Measurements from ENCODE around the gene TEK.

TEK gene

GRCh38 chr9:27133817-27134216 is 24.8 kb downstream of the TEK start:
- H3K4me3 ChIP-seq, result no peak overlapping the region
- in situ Hi-C loops (cut with MboI; ENCODE audit: low sequenced_read_pairs), result no loop called here
- H3K27me3 ChIP-seq (ENCODE audit: low read depth), result no peaks in the 10 kb centered on the region
- no peaks in the 10 kb centered on the region for H3K9me3 ChIP-seq
- no peak for DNase-seq (ENCODE audit: low spot score in 2 of 2)
- H3K4me1 ChIP-seq, result no peaks in the 10 kb centered on the region
- no peaks in the 10 kb centered on the region for H3K36me3 ChIP-seq (replicated peaks)

GRCh38 chr9:27142299-27142930 is 33.4 kb downstream of the TEK start:
- no peaks in the 10 kb centered on the region for H3K27me3 ChIP-seq (ENCODE audit: low read depth)
- no peaks in the 10 kb centered on the region for H3K4me1 ChIP-seq
- DNase-seq (ENCODE audit: low spot score in 2 of 2), result no peak
- H3K36me3 ChIP-seq (replicated peaks), result no peaks in the 10 kb centered on the region
- no peak overlapping the region for H3K4me3 ChIP-seq
- H3K9me3 ChIP-seq, result no peaks in the 10 kb centered on the region
- in situ Hi-C loops (cut with MboI; ENCODE audit: low sequenced_read_pairs), result no loop called here

DNA sequence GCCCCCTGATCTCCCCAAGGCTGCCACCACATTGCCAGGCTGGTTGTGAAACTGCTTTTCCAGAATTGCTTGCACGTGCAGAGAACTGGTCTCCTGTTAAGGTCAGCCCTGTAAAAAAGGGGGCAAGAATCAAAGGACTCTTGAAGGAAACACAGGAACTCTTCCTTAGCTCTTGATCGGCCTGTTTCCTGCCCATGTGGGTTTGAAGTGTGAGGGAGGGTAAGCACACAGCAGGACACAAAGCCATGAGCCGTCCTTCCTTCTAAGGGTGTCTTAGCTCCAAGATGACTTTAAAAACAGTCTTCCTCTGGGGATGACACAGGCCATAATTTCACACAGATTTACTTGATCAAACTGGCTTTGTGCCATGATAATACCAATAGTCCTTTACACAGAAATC is 36.1 kb downstream of the TEK start:
- no peaks in the 10 kb centered on the region for H3K27me3 ChIP-seq (ENCODE audit: low read depth)
- in situ Hi-C loops (cut with MboI; ENCODE audit: low sequenced_read_pairs), result no loop called here

DNA sequence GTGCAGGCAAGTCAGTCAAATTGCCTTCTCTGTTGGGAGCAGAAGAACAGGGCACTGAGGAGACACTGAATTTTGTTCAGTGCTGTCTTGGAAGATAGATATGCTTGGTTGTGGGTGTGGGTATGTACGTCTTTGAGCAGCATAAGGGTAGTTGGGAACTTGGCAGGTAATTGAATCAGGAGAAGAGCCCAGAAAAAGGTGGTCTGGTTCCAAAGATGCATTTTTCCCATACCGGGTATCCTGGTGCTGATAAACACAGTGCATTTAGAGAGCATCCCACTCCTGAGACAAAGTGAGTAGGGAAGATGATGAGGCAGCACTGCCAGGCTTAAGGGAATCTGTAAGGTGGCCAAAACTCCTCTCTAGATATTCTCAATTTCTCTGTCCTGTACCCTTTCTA is 40.6 kb downstream of the TEK start:
- in situ Hi-C loops (cut with MboI; ENCODE audit: low sequenced_read_pairs), result loop anchor here (10.0 kb wide), 1 partner anchor 55 kb away; no protein-coding TSS in a partner anchor
- Histone ChIP-seq H3K4me3 (no peak overlapping the region), H3K4me1 (no peaks in the 10 kb centered on the region), H3K27me3 (ENCODE audit: low read depth) (no peaks in the 10 kb centered on the region), H3K9me3 (no peaks in the 10 kb centered on the region), H3K36me3 (replicated peaks) (no peaks in the 10 kb centered on the region)
- DNase-seq (ENCODE audit: low spot score in 2 of 2), result no peak

More for the DNA sequence above, 36.1 kb downstream of the TEK start:
- H3K36me3 ChIP-seq (replicated peaks), result no peaks in the 10 kb centered on the region
- no peak for DNase-seq (ENCODE audit: low spot score in 2 of 2)
- H3K9me3 ChIP-seq, result no peaks in the 10 kb centered on the region
- no peaks in the 10 kb centered on the region for H3K4me1 ChIP-seq
- H3K4me3 ChIP-seq, result no peak overlapping the region

- Histone ChIP-seq H3K36me3 (replicated peaks) (no peaks in the 10 kb centered on the region), H3K4me3 (no peak overlapping the region), H3K9me3 (no peaks in the 10 kb centered on the region), H3K27me3 (ENCODE audit: low read depth) (no peaks in the 10 kb centered on the region), H3K4me1 (no peaks in the 10 kb centered on the region)
- DNase-seq (ENCODE audit: low spot score in 2 of 2), result no peak
- in situ Hi-C loops (cut with MboI; ENCODE audit: low sequenced_read_pairs), result loop anchor here (10.0 kb wide), 1 partner anchor 56 kb away; no protein-coding TSS in a partner anchor
These were observed 41.9 kb downstream of the TEK start for GRCh38 chr9:27150746-27151406.

- H3K36me3 ChIP-seq (replicated peaks), result no peaks in the 10 kb centered on the region
- H3K4me3 ChIP-seq, result no peak overlapping the region
- in situ Hi-C loops (cut with MboI; ENCODE audit: low sequenced_read_pairs), result loop anchor here (10.0 kb wide), 1 partner anchor 57 kb away; no protein-coding TSS in a partner anchor
- H3K9me3 ChIP-seq, result no peaks in the 10 kb centered on the region
- no peaks in the 10 kb centered on the region for H3K27me3 ChIP-seq (ENCODE audit: low read depth)
- no peaks in the 10 kb centered on the region for H3K4me1 ChIP-seq
- DNase-seq (ENCODE audit: low spot score in 2 of 2), result no peak
These were observed 42.8 kb downstream of the TEK start for GRCh38 chr9:27151693-27152404.

DNA sequence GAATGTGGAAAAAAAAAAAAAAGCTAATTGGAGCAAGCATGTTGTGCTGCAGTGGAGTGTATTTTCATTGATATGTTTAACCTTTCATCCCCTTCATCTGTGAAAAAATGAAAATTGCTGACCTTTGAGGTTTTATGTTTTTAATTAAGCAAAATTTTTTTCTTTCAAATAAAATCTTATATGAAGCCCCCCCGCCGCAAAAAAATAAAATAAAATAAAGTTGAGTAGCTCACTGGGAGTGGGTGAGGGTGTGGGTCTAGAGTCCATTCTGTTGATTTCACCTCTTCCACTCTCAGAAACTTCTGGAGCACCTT is 43.3 kb downstream of the TEK start:
- DNase-seq (ENCODE audit: low spot score in 2 of 2), result no peak
- in situ Hi-C loops (cut with MboI; ENCODE audit: low sequenced_read_pairs), result loop anchor here (10.0 kb wide), 1 partner anchor 58 kb away; no protein-coding TSS in a partner anchor
- Histone ChIP-seq H3K4me3 (no peak overlapping the region), H3K9me3 (no peaks in the 10 kb centered on the region), H3K4me1 (no peaks in the 10 kb centered on the region), H3K27me3 (ENCODE audit: low read depth) (no peaks in the 10 kb centered on the region), H3K36me3 (replicated peaks) (no peaks in the 10 kb centered on the region)

DNA sequence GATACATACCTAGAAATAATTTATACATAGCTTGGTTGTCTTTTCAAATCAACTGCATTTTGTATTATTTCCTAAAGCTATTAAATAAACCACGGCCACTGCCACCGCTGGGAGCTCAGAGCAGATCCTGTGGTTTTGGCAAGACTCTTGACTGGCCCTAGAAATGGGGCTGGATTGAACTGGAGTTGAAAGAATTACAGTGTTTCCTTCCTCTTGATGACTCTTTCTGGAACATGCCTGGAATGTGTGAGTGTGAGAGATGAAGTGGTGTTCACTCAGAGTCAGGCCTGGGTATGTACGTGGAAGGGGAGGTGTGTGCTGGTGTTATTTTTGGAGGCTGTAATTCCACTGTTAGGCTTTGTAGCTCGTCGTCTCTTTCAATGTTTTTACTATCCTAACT is 45.9 kb downstream of the TEK start:
- DNase-seq (ENCODE audit: low spot score in 2 of 2), result no peak
- in situ Hi-C loops (cut with MboI; ENCODE audit: low sequenced_read_pairs), result loop anchor here (10.0 kb wide), 1 partner anchor 60 kb away; no protein-coding TSS in a partner anchor

DNA sequence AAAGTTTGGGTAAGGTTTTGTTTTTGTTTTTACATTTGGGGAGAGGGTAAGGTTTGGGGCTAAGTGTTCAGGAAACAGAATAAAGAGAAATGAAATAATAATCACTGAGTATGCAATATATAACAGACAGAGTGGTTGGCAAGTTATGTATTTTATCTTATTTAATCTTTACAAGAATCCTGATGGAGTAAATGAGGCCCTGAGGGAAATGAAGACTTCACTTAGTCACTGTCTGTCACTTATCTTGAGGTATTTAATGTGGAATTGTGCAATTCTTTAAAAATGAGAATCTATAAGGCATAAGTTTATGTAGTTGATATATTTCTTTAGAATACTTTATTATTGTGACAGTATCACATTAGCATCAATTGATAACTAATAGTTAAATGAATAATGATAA is 48.1 kb downstream of the TEK start:
- Histone ChIP-seq H3K36me3 (replicated peaks) (no peaks in the 10 kb centered on the region), H3K4me1 (no peaks in the 10 kb centered on the region), H3K27me3 (ENCODE audit: low read depth) (no peaks in the 10 kb centered on the region), H3K4me3 (no peak overlapping the region), H3K9me3 (no peaks in the 10 kb centered on the region)
- in situ Hi-C loops (cut with MboI; ENCODE audit: low sequenced_read_pairs), result loop anchor here (10.0 kb wide), 1 partner anchor 62 kb away; no protein-coding TSS in a partner anchor
- DNase-seq (ENCODE audit: low spot score in 2 of 2), result no peak

More for the DNA sequence above, 45.9 kb downstream of the TEK start:
- Histone ChIP-seq H3K36me3 (replicated peaks) (no peaks in the 10 kb centered on the region), H3K9me3 (no peaks in the 10 kb centered on the region), H3K27me3 (ENCODE audit: low read depth) (no peaks in the 10 kb centered on the region), H3K4me3 (no peak overlapping the region), H3K4me1 (no peaks in the 10 kb centered on the region)

DNA sequence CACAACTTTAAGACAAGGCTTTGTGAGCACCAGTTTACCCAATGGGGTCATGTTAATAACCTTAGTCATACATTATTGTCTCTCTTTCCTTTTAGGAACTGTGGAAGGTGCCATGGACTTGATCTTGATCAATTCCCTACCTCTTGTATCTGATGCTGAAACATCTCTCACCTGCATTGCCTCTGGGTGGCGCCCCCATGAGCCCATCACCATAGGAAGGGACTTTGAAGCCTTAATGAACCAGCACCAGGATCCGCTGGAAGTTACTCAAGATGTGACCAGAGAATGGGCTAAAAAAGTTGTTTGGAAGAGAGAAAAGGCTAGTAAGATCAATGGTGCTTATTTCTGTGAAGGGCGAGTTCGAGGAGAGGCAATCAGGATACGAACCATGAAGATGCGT is 48.7 kb downstream of the TEK start:
- Histone ChIP-seq H3K4me3 (no peak overlapping the region), H3K9me3 (no peaks in the 10 kb centered on the region), H3K27me3 (ENCODE audit: low read depth) (no peaks in the 10 kb centered on the region), H3K4me1 (no peaks in the 10 kb centered on the region), H3K36me3 (replicated peaks) (no peaks in the 10 kb centered on the region)
- in situ Hi-C loops (cut with MboI; ENCODE audit: low sequenced_read_pairs), result loop anchor here (10.0 kb wide), 1 partner anchor 63 kb away; no protein-coding TSS in a partner anchor
- no peak for DNase-seq (ENCODE audit: low spot score in 2 of 2)

DNA sequence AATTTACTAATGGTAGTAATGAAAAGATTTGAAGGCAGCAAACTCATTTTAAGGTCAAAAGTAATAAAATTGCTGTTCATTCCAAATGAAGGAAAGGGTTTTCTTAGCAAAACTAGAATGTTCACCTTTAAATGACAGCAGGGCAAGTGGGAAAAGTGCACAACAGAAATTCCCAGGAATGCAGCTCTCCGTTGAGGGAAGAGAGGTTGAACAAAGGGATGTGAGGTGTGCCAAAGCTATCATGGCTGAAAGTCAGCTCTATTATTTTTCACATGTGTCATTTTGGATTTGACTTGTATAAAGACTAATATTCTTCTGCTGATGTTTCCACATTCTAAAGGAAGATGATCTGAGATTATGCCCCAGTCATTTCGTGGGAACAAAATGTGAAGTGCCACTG is 51.6 kb downstream of the TEK start:
- no peaks in the 10 kb centered on the region for H3K36me3 ChIP-seq (replicated peaks)
- no peak for DNase-seq (ENCODE audit: low spot score in 2 of 2)
- H3K4me1 ChIP-seq, result no peaks in the 10 kb centered on the region
- no peaks in the 10 kb centered on the region for H3K9me3 ChIP-seq
- in situ Hi-C loops (cut with MboI; ENCODE audit: low sequenced_read_pairs), result no loop called here
- H3K27me3 ChIP-seq (ENCODE audit: low read depth), result no peaks in the 10 kb centered on the region
- no peak overlapping the region for H3K4me3 ChIP-seq

- Histone ChIP-seq H3K27me3 (ENCODE audit: low read depth) (no peaks in the 10 kb centered on the region), H3K4me3 (no peak overlapping the region), H3K36me3 (replicated peaks) (no peaks in the 10 kb centered on the region), H3K4me1 (no peaks in the 10 kb centered on the region), H3K9me3 (no peaks in the 10 kb centered on the region)
- no peak for DNase-seq (ENCODE audit: low spot score in 2 of 2)
- in situ Hi-C loops (cut with MboI; ENCODE audit: low sequenced_read_pairs), result no loop called here
These were observed 53.0 kb downstream of the TEK start for GRCh38 chr9:27162045-27162444.

- H3K4me1 ChIP-seq, result no peaks in the 10 kb centered on the region
- in situ Hi-C loops (cut with MboI; ENCODE audit: low sequenced_read_pairs), result no loop called here
These were observed 56.0 kb downstream of the TEK start for GRCh38 chr9:27165068-27165467.

DNA sequence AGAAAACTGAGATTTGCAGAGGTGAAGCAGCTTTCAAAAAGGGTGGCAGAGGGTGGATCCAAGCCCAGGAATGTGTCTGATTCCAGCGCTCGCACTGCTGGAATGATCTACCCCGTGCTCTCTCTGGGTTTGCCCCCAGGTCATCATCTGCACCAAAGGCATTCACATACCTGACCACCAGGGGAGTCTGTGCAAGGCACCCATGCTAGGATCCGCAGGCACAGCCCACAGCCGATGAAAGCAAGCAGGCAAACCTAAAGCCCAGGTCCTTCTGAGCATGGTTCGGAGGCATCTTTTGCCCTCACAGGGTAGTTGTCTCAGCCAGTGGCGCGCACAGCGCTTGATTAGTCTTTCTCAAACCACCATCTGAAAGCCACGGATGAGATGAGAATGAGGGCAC is 56.6 kb downstream of the TEK start:
- in situ Hi-C loops (cut with MboI; ENCODE audit: low sequenced_read_pairs), result no loop called here
- no peaks in the 10 kb centered on the region for H3K4me1 ChIP-seq
- H3K9me3 ChIP-seq, result no peaks in the 10 kb centered on the region
- H3K4me3 ChIP-seq, result no peak overlapping the region
- DNase-seq (ENCODE audit: low spot score in 2 of 2), result peak in 1 of 2 experiments; percentile 21
- no peaks in the 10 kb centered on the region for H3K27me3 ChIP-seq (ENCODE audit: low read depth)
- H3K36me3 ChIP-seq (replicated peaks), result no peaks in the 10 kb centered on the region

More at GRCh38 chr9:27165068-27165467, 56.0 kb downstream of the TEK start:
- Histone ChIP-seq H3K9me3 (no peaks in the 10 kb centered on the region), H3K4me3 (no peak overlapping the region), H3K27me3 (ENCODE audit: low read depth) (no peaks in the 10 kb centered on the region), H3K36me3 (replicated peaks) (no peaks in the 10 kb centered on the region)
- DNase-seq (ENCODE audit: low spot score in 2 of 2), result no peak
